K562 (cell line): ENCODE data around the gene SLC22A23. TPM values are rescaled to one million over a fixed set of nuclear protein-coding genes. Genes with fewer than 3 reads are reported as not detected.

Experiments
- ATAC-seq: fragments of 200-7000 bp; cut with Tn5 transposase; 3 replicates; pipeline ENCODE4 v1.9.1; 2020; ENCODE audit warnings: moderate library complexity
- BruUV-seq: library from RNA; stranded (reverse); fragments of 400-500 nt; replicated peaks from 2 replicates; lab custom pipeline; 2021; lab: Mats Ljungman, UMichigan
- CTCF ChIA-PET: fragments of 300-600 bp; formaldehyde crosslinking; extraction: SDS; loops from one replicate; lab custom pipeline; 2021; ENCODE audit warnings: low intra/inter-chr PET ratio; lab: Yijun Ruan, JAX
- POLR2A ChIA-PET: fragments of 300-600, 350-650 bp; sonication (Branson Sonifier 250); formaldehyde crosslinking; extraction: SDS; loops from one replicate; lab custom pipeline; 2021; ENCODE audit warnings: antibody characterized with exemption, inconsistent platforms; lab: Yijun Ruan, JAX
- DNase-seq, 4 experiments: peaks; one replicate each; pipeline versions ENCODE4 v3.0.0 to v3.0.0-alpha.2; 2011 to 2018; ENCODE audit warnings: low spot score in 3 of 4, mixed read lengths in 3 of 4; ENCODE audit errors: extremely low read depth in 1 of 4
- FAIRE-seq: peaks from 2 replicates; lab custom pipeline; 2011; peaks lifted over from hg19 to GRCh38; lab: Jason Lieb, UNC
- H2AFZ ChIP-seq: 2 replicates; pipeline ENCODE4 v1.6.0; 2011; ENCODE audit warnings: low read depth, low read length, control low read depth, inconsistent platforms
- H3K27ac ChIP-seq: fragments of 200-600 bp; 3 replicates; pipeline ENCODE4 v1.8.0; 2011; ENCODE audit warnings: low read depth, mild to moderate bottlenecking, control low read depth, inconsistent platforms, low read length, moderate library complexity, mixed read lengths; ENCODE audit errors: extremely low read depth
- H3K27me3 ChIP-seq, 2 experiments: fragments of 300-600 bp in 1 of 2; 2 replicates in 1 of 2; 3 replicates in 1 of 2; pipeline versions ENCODE4 v1.6.0 to v1.8.0; 2011; ENCODE audit warnings: inconsistent platforms in 2 of 2, low read length in 2 of 2, mild to moderate bottlenecking in 1 of 2, mixed read lengths in 1 of 2, moderate library complexity in 1 of 2; ENCODE audit not compliant: control insufficient read depth in 2 of 2, insufficient read depth in 2 of 2
- H3K36me3 ChIP-seq: fragments of 300-600 bp; 3 replicates; pipeline ENCODE4 v1.8.0; 2011; ENCODE audit warnings: mild to moderate bottlenecking, low read length, inconsistent platforms; ENCODE audit not compliant: control insufficient read depth, insufficient read depth
- H3K4me1 ChIP-seq, 2 experiments: fragments of 200-600 bp in 1 of 2; replicated peaks in 1 of 2; 2 replicates in 1 of 2; 3 replicates in 1 of 2; pipeline versions ENCODE4 v1.5.1 to v1.8.0; 2011; ENCODE audit warnings: inconsistent platforms in 2 of 2, low read length in 2 of 2, mild to moderate bottlenecking in 1 of 2, mixed read lengths in 1 of 2, moderate library complexity in 1 of 2; ENCODE audit not compliant: control insufficient read depth in 2 of 2, insufficient read depth in 2 of 2
- H3K4me2 ChIP-seq: 2 replicates; pipeline ENCODE4 v1.6.1; 2011; ENCODE audit warnings: low read length, control low read depth, inconsistent platforms, mixed read lengths; ENCODE audit not compliant: insufficient read depth
- H3K4me3 ChIP-seq: fragments of 200-600 bp; sonication (generic), shearing (Covaris generic); 2 replicates; pipeline ENCODE4 v1.5.1; 2016; ENCODE audit warnings: control low read depth, inconsistent platforms
- H3K79me2 ChIP-seq: fragments of 200-600 bp; 3 replicates; pipeline ENCODE4 v1.8.0; 2011; ENCODE audit warnings: low read length, inconsistent platforms; ENCODE audit not compliant: control insufficient read depth, insufficient read depth
- H3K9ac ChIP-seq, 2 experiments: 2 replicates each; pipeline versions ENCODE4 v1.6.0 to v1.6.1; 2011; ENCODE audit warnings: low read depth in 2 of 2, low read length in 2 of 2, control low read depth in 1 of 2, inconsistent platforms in 1 of 2, mild to moderate bottlenecking in 1 of 2, mixed read lengths in 1 of 2; ENCODE audit not compliant: insufficient read depth in 1 of 2
- H3K9me1 ChIP-seq: one replicate; pipeline ENCODE4 v1.6.0; 2011; ENCODE audit warnings: inconsistent platforms, mild to moderate bottlenecking, low read length, moderate library complexity; ENCODE audit not compliant: control insufficient read depth, insufficient read depth
- H3K9me3 ChIP-seq: replicated peaks from 2 replicates; pipeline ENCODE4 v1.5.1; 2011; ENCODE audit warnings: low read depth, low read length, inconsistent platforms; ENCODE audit not compliant: control insufficient read depth, insufficient read depth
- H4K20me1 ChIP-seq: replicated peaks from 2 replicates; pipeline ENCODE4 v1.6.1; 2011; ENCODE audit warnings: low read length, inconsistent platforms, mixed read lengths; ENCODE audit not compliant: control insufficient read depth, insufficient read depth
- BMI1 ChIP-seq: fragments of 150-350 bp; IDR thresholded peaks from 2 replicates; pipeline ENCODE4 v1.6.1; 2014; ENCODE audit warnings: low read length
- CBX8 ChIP-seq: fragments of 200-600 bp; sonication (generic); IDR thresholded peaks from 2 replicates; pipeline ENCODE4 v1.6.1; 2012; ENCODE audit warnings: borderline replicate concordance, mixed run types, low read depth, mild to moderate bottlenecking, moderate library complexity, mixed read lengths, low read length, control low read depth, inconsistent platforms; ENCODE audit not compliant: poor library complexity, severe bottlenecking; ENCODE audit errors: extremely low read depth
- E2F3 ChIP-seq: fragments of 250-450 bp; sonication (Bioruptor Pico); IDR thresholded peaks from 2 replicates; pipeline ENCODE4 v1.4.0; 2020; ENCODE audit warnings: mild to moderate bottlenecking
- ELK3 ChIP-seq: fragments of 450-650 bp; formaldehyde crosslinking; IDR thresholded peaks from 2 replicates; pipeline ENCODE4 v1.4.0; 2020; ENCODE audit warnings: mild to moderate bottlenecking
- FOSL1 ChIP-seq: fragments of 200-800 bp; sonication (Bioruptor generic); conservative IDR thresholded peaks from 2 replicates; pipeline ENCODE4 v1.6.1; 2016; ENCODE audit warnings: missing genetic modification characterization, missing compliant biosample characterization
- HNRNPL ChIP-seq: fragments of 200-400 bp; formaldehyde crosslinking; IDR thresholded peaks from 2 replicates; pipeline ENCODE4 v1.6.1; 2017; ENCODE audit warnings: low read depth, mild to moderate bottlenecking, low read length
- SAFB2 ChIP-seq: fragments of 200-400 bp; formaldehyde crosslinking; IDR thresholded peaks from 2 replicates; pipeline ENCODE4 v1.6.1; 2018; ENCODE audit warnings: borderline replicate concordance, low read length, low read depth, moderate library complexity; ENCODE audit not compliant: severe bottlenecking
- TARDBP ChIP-seq: fragments of 450-650 bp; IDR thresholded peaks from 2 replicates; pipeline ENCODE4 v1.6.1; 2016
- ZBTB40 ChIP-seq, 2 experiments: fragments of 450-650 bp in 1 of 2; sonication (generic) in 1 of 2; formaldehyde crosslinking in 1 of 2; IDR thresholded peaks; 2 replicates each; pipeline versions ENCODE4 v1.7.1 to v1.9.0; 2016 to 2022; ENCODE audit warnings: inconsistent platforms in 1 of 2, mild to moderate bottlenecking in 1 of 2, missing genetic modification reagents in 1 of 2
- ZNF217 ChIP-seq: sonication (generic); formaldehyde crosslinking; IDR thresholded peaks from 2 replicates; pipeline ENCODE4 v1.8.0; 2022; ENCODE audit warnings: mild to moderate bottlenecking, missing genetic modification reagents
- WGBS: fragments of 100-300 bp; shearing (Covaris generic); methylation state at CpG from one replicate; pipeline ENCODE4 v1.1.6; 2016; ENCODE audit warnings: low coverage, mixed read lengths; ENCODE audit not compliant: insufficient coverage; ENCODE audit errors: missing lambda C conversion rate; 5-methylcytosine and 5-hydroxymethylcytosine counted together
- in situ Hi-C: fragments of 300-500 bp; cut with MboI; formaldehyde crosslinking; loops from 4 replicates; pipeline ENCODE4 v1.15.0; 2018; ENCODE audit warnings: inconsistent platforms, mixed read lengths
- intact Hi-C: fragments of 100-400 bp; cut with micrococcal nuclease; formaldehyde crosslinking; loops from 2 replicates; pipeline ENCODE4 v1.14.2; 2022
- polyA plus RNA-seq, 8 experiments: library from polyadenylated mRNA; depleted of rRNA in 4 of 8; stranded (reverse) in 5 of 8; unstranded in 3 of 8; fragments of >200 nt; fragmentation: Nextera tagmentation in 2 of 8; fragmentation: Illumina TruSeq in 1 of 8; extraction: Ambion mirVana in 2 of 8; extraction: Trizol in 1 of 8; gene quantifications; 2 replicates each; pipeline versions ENCODE4 v1.2.1 to v1.2.3, GENCODE V29; 2011 to 2014; ENCODE audit warnings: inconsistent platforms in 1 of 8, missing spikeins in 1 of 8
- total RNA-seq, 7 experiments: library from RNA; depleted of rRNA in 6 of 7; stranded (reverse); fragments of >200 nt in 6 of 7; fragmentation: Illumina TruSeq in 2 of 7; extraction: Trizol in 2 of 7; gene quantifications; 2 replicates each; pipeline versions ENCODE4 v1.2.1 to v1.2.3, GENCODE V29; 2011 to 2021; ENCODE audit warnings: low replicate concordance in 1 of 7

The SLC22A23 gene
- total and polyA plus RNA-seq, 9 of the 15 experiments (the other 6 are each of a cell fraction or from before 2014, with no cell fraction given) = 0.30 to 8.7 (median 2.5) TPM

GRCh38 chr6:3230900-3231246 is 226.0 kb downstream of the SLC22A23 start (continued):
- peak; percentile 44; the same call in 1 of the 2 replicates for TF ChIP-seq BMI1

GRCh38 chr6:3230256-3230882 is 226.5 kb downstream of the SLC22A23 start:
- POLR2A ChIA-PET = interaction anchor here (0.6 to 1.9 kb wide), 5 partner anchors 8 to 126 kb away, joined by 3 to 13 read pairs (median 4); partner anchors contain the start of gene TUBB2A
- Histone ChIP-seq H3K9ac (no peak overlapping the region), H3K27ac (no peak overlapping the region), H4K20me1 (no peaks in the 10 kb centered on the region), H3K9me3 (no peaks in the 10 kb centered on the region), H3K4me1 (peaks cover 38 to 50% of the 10 kb centered on the region in 2 experiments), H3K4me2 (no peak overlapping the region), H3K79me2 (no peaks in the 10 kb centered on the region), H2AFZ (no peak overlapping the region), H3K9me1 (no peaks in the 10 kb centered on the region), H3K36me3 (no peaks in the 10 kb centered on the region), H3K27me3 (peaks cover 44 to 61% of the 10 kb centered on the region in 2 experiments), H3K4me3 (no peak overlapping the region)
- DNase-seq = no peak
- intact Hi-C loops (no loop called here), in situ Hi-C loops (no loop called here)
- BruUV-seq = no TSS peak
- 36% methylated on average over 11 of the region's 11 CpGs for WGBS
- no peak for ATAC-seq
- FAIRE-seq = no peak
- CTCF ChIA-PET = no interaction called here
- TF ChIP-seq HNRNPL (no peak), CBX8 (no peak), E2F3 (CRISPR knock-in tag) (no peak), TARDBP (no peak), ELK3 (CRISPR knock-in tag) (no peak), SAFB2 (no peak), FOSL1 (tag) (no peak), ZBTB40 (IDR thresholded peaks at IDR 0.05) (no peak), ZBTB40 (CRISPR knock-in tag; IDR thresholded peaks at IDR 0.05) (no peak), ZNF217 (CRISPR knock-in tag) (no peak)
